Gastroesophageal sphincter (tissue), 3 donors: ENCODE results near the gene CLCN2.

Experiments
- POLR2A ChIP-seq, 2 donors: fragments of 450-650 bp; IDR thresholded peaks; one replicate each; pipeline ENCODE4 v1.6.1; 2017; ENCODE audit warnings: antibody characterized with exemption in 2 of 2, mild to moderate bottlenecking in 2 of 2, moderate library complexity in 1 of 2
- POLR2AphosphoS5 ChIP-seq: sonication (generic); formaldehyde crosslinking; IDR thresholded peaks from one replicate; pipeline ENCODE4 v1.6.1; 2017; ENCODE audit warnings: antibody characterized with exemption
- TF ChIP-seq, protein P1 (sequence below), 4 experiments: fragments of 200-600 bp in 2 of 4; fragments of 450-650 bp in 2 of 4; sonication (generic) in 1 of 4; IDR thresholded peaks; one replicate each; pipeline ENCODE4 v1.5.1; 2017 to 2019; ENCODE audit warnings: antibody characterized with exemption in 4 of 4, mild to moderate bottlenecking in 2 of 4, moderate library complexity in 2 of 4

DNA sequence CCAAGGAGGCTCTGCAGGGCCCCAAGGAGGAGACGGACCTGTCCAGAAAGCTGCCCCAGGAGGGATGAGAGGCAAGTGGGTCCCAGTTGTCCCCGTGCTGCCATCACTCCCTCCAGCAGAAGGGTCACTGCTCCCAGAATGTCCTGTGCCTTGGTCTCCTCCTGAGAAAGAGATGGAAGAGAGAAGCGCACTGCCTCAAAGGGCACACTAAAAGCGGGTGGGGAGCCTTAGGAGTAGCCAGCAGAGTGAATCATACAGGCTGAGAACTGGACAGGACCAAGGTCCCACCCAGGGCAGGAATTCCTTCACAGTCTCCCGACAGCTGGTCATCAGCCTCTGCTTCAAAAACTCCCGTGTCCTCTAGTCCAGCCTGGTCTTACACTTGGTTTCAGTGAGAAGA lies 12.0 kb upstream of the CLCN2 start:
- TF ChIP-seq POLR2A (IDR thresholded peaks at IDR 0.05) (no peak), POLR2AphosphoS5 (no peak)
- TF ChIP-seq, protein P1, sequence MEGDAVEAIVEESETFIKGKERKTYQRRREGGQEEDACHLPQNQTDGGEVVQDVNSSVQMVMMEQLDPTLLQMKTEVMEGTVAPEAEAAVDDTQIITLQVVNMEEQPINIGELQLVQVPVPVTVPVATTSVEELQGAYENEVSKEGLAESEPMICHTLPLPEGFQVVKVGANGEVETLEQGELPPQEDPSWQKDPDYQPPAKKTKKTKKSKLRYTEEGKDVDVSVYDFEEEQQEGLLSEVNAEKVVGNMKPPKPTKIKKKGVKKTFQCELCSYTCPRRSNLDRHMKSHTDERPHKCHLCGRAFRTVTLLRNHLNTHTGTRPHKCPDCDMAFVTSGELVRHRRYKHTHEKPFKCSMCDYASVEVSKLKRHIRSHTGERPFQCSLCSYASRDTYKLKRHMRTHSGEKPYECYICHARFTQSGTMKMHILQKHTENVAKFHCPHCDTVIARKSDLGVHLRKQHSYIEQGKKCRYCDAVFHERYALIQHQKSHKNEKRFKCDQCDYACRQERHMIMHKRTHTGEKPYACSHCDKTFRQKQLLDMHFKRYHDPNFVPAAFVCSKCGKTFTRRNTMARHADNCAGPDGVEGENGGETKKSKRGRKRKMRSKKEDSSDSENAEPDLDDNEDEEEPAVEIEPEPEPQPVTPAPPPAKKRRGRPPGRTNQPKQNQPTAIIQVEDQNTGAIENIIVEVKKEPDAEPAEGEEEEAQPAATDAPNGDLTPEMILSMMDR (IDR thresholded peaks at IDR 0.05): no peak
